ENCODE measurements around the gene VILL.

- TF ChIP-seq, protein P1, sequence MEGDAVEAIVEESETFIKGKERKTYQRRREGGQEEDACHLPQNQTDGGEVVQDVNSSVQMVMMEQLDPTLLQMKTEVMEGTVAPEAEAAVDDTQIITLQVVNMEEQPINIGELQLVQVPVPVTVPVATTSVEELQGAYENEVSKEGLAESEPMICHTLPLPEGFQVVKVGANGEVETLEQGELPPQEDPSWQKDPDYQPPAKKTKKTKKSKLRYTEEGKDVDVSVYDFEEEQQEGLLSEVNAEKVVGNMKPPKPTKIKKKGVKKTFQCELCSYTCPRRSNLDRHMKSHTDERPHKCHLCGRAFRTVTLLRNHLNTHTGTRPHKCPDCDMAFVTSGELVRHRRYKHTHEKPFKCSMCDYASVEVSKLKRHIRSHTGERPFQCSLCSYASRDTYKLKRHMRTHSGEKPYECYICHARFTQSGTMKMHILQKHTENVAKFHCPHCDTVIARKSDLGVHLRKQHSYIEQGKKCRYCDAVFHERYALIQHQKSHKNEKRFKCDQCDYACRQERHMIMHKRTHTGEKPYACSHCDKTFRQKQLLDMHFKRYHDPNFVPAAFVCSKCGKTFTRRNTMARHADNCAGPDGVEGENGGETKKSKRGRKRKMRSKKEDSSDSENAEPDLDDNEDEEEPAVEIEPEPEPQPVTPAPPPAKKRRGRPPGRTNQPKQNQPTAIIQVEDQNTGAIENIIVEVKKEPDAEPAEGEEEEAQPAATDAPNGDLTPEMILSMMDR (IDR thresholded peaks at IDR 0.05), result no peak
- no peak for TF ChIP-seq POLR2A (IDR thresholded peaks at IDR 0.05)
Observed at GRCh38 chr3:37964716-37965115, 25.9 kb upstream of the VILL start.
